ENCODE measurements around the gene KCNB1.

The KCNB1 gene

GRCh38 chr20:49459684-49460083 lies 22.8 kb downstream of the KCNB1 start:
- Mint-ChIP-seq H3K4me1 (no peaks in the 10 kb centered on the region), H3K9me3 (no peaks in the 10 kb centered on the region), H3K27me3 (peaks cover 78% of the 10 kb centered on the region), H3K27ac (ENCODE audit: low read depth) (no peak overlapping the region), H3K4me3 (no peak overlapping the region), H3K36me3 (ENCODE audit: insufficient read depth) (no peaks in the 10 kb centered on the region)
- DNase-seq (ENCODE audit: low spot score in 2 of 2) (no peak), ATAC-seq (replicated peaks; ENCODE audit: extremely low read depth, poor library complexity, severe bottlenecking) (no peak)

DNA sequence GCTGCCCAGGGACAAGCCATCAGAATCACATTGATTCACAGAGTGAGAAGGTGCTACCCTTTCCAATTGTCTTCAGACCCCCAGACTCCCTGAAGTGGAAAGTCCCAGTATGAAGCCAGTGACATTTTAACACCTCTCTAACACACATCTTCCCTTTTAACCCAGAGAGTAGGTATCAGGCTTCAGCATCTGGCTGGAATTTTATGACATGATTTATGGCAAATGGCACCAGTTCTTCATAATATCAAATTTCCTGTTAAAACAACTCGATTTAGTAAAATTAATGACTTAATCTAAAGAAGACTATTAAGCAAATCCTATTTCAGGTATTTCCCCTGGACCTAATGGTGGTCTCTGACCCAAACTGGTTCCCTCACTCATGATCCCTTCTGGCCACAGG lies 25.0 kb downstream of the KCNB1 start:
- DNase-seq (ENCODE audit: low spot score in 2 of 2) (no peak), ATAC-seq (replicated peaks; ENCODE audit: extremely low read depth, poor library complexity, severe bottlenecking) (no peak)
- Mint-ChIP-seq H3K4me3 (no peak overlapping the region), H3K36me3 (ENCODE audit: insufficient read depth) (peaks cover 1% of the 10 kb centered on the region), H3K4me1 (no peaks in the 10 kb centered on the region), H3K27me3 (peaks cover 88% of the 10 kb centered on the region), H3K9me3 (no peaks in the 10 kb centered on the region), H3K27ac (ENCODE audit: low read depth) (no peak overlapping the region)

GRCh38 chr20:49456646-49457045 lies 25.8 kb downstream of the KCNB1 start:
- Mint-ChIP-seq H3K4me1 (no peaks in the 10 kb centered on the region), H3K36me3 (ENCODE audit: insufficient read depth) (peaks cover 1% of the 10 kb centered on the region), H3K27me3 (peaks cover 88% of the 10 kb centered on the region), H3K9me3 (no peaks in the 10 kb centered on the region), H3K4me3 (no peak overlapping the region), H3K27ac (ENCODE audit: low read depth) (no peak overlapping the region)
- ATAC-seq (replicated peaks; ENCODE audit: extremely low read depth, poor library complexity, severe bottlenecking), result no peak
- DNase-seq (ENCODE audit: low spot score in 2 of 2), result no peak

GRCh38 chr20:49455691-49456090 lies 26.8 kb downstream of the KCNB1 start:
- ATAC-seq (replicated peaks; ENCODE audit: extremely low read depth, poor library complexity, severe bottlenecking) (no peak), DNase-seq (ENCODE audit: low spot score in 2 of 2) (no peak)
- Mint-ChIP-seq H3K27ac (ENCODE audit: low read depth) (no peak overlapping the region), H3K4me1 (no peaks in the 10 kb centered on the region), H3K36me3 (ENCODE audit: insufficient read depth) (peaks cover 1% of the 10 kb centered on the region), H3K27me3 (peaks cover 88% of the 10 kb centered on the region), H3K9me3 (no peaks in the 10 kb centered on the region), H3K4me3 (no peak overlapping the region)

DNA sequence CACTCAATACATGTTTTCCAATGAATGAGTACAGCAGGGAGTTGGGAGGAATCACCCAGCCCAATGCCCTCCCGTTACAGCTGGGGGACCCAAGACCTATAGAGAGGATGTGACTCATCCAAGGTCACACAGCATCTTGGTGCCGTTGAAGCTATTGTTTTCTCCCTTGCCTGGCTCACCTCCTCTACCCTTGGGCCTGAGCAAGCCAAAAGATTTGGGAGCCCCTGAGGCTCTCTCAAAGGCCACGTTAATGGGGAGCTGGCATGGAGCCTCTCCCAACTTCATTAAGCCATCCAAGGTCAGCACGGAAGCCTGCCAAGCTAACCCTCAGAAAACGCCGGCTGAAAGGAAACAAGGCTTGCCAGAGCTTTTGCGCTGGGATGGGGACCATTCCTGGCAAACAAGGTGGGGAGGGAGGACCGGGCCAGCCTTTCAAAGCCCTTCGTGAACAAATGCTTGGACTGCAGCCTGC lies 30.4 kb downstream of the KCNB1 start:
- peaks cover 79% of the 10 kb centered on the region for H3K27me3 Mint-ChIP-seq
- H3K4me1 Mint-ChIP-seq, result no peaks in the 10 kb centered on the region
- no peak for DNase-seq (ENCODE audit: low spot score in 2 of 2)
- H3K27ac Mint-ChIP-seq (ENCODE audit: low read depth), result no peak overlapping the region
- no peak for ATAC-seq (replicated peaks; ENCODE audit: extremely low read depth, poor library complexity, severe bottlenecking)
- peaks cover 1% of the 10 kb centered on the region for H3K36me3 Mint-ChIP-seq (ENCODE audit: insufficient read depth)
- H3K9me3 Mint-ChIP-seq, result no peaks in the 10 kb centered on the region
- H3K4me3 Mint-ChIP-seq, result no peak overlapping the region

DNA sequence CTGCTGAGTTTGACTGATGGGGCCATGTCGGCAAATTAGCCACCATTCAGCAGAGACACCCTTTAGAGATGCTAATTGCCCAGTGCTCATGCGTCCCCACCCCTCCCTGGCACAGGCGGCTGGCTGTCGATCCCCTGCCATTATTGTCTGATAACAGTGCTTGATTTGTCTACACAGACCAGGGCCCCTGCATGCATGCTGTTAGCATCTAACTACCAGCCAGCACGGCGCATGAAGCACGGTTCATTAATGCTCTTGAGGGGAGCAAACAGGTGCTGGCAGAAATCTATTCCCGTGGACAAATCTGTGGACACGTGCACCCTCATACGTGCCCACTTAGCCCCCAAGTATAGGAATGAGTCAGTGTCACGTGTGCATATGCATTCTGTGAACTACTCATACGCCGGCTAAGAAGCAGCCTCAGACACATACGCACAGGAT lies 32.2 kb downstream of the KCNB1 start:
- DNase-seq (ENCODE audit: low spot score in 2 of 2) (no peak), ATAC-seq (replicated peaks; ENCODE audit: extremely low read depth, poor library complexity, severe bottlenecking) (no peak)
- Mint-ChIP-seq H3K4me1 (no peaks in the 10 kb centered on the region), H3K36me3 (ENCODE audit: insufficient read depth) (peaks cover 1% of the 10 kb centered on the region), H3K27ac (ENCODE audit: low read depth) (no peak overlapping the region), H3K9me3 (no peaks in the 10 kb centered on the region), H3K4me3 (no peak overlapping the region), H3K27me3 (peaks cover 83% of the 10 kb centered on the region)

GRCh38 chr20:49448917-49449316 lies 33.6 kb downstream of the KCNB1 start:
- DNase-seq (ENCODE audit: low spot score in 2 of 2) (no peak), ATAC-seq (replicated peaks; ENCODE audit: extremely low read depth, poor library complexity, severe bottlenecking) (no peak)
- Mint-ChIP-seq H3K4me1 (no peaks in the 10 kb centered on the region), H3K4me3 (no peak overlapping the region), H3K27ac (ENCODE audit: low read depth) (no peak overlapping the region), H3K27me3 (peaks cover 83% of the 10 kb centered on the region), H3K36me3 (ENCODE audit: insufficient read depth) (no peaks in the 10 kb centered on the region), H3K9me3 (no peaks in the 10 kb centered on the region)

- ATAC-seq (replicated peaks; ENCODE audit: extremely low read depth, poor library complexity, severe bottlenecking), result no peak
- H3K27me3 Mint-ChIP-seq, result peaks cover 84% of the 10 kb centered on the region
- H3K9me3 Mint-ChIP-seq, result no peaks in the 10 kb centered on the region
- H3K4me1 Mint-ChIP-seq, result no peaks in the 10 kb centered on the region
- H3K27ac Mint-ChIP-seq (ENCODE audit: low read depth), result no peak overlapping the region
- H3K36me3 Mint-ChIP-seq (ENCODE audit: insufficient read depth), result no peaks in the 10 kb centered on the region
- H3K4me3 Mint-ChIP-seq, result no peak overlapping the region
- DNase-seq (ENCODE audit: low spot score in 2 of 2), result no peak
Observed at GRCh38 chr20:49447946-49448809, 34.3 kb downstream of the KCNB1 start.

- no peaks in the 10 kb centered on the region for H3K4me1 Mint-ChIP-seq
- H3K27me3 Mint-ChIP-seq, result peaks cover 82% of the 10 kb centered on the region
- no peak for DNase-seq (ENCODE audit: low spot score in 2 of 2)
Observed at GRCh38 chr20:49447364-49447763, 35.1 kb downstream of the KCNB1 start.

GRCh38 chr20:49446808-49447207 lies 35.7 kb downstream of the KCNB1 start:
- Mint-ChIP-seq H3K36me3 (ENCODE audit: insufficient read depth) (no peaks in the 10 kb centered on the region), H3K27me3 (peaks cover 82% of the 10 kb centered on the region), H3K4me1 (no peaks in the 10 kb centered on the region), H3K4me3 (no peak overlapping the region), H3K27ac (ENCODE audit: low read depth) (no peak overlapping the region), H3K9me3 (no peaks in the 10 kb centered on the region)
- ATAC-seq (replicated peaks; ENCODE audit: extremely low read depth, poor library complexity, severe bottlenecking) (no peak), DNase-seq (ENCODE audit: low spot score in 2 of 2) (no peak)

More at GRCh38 chr20:49447364-49447763, 35.1 kb downstream of the KCNB1 start:
- ATAC-seq (replicated peaks; ENCODE audit: extremely low read depth, poor library complexity, severe bottlenecking), result no peak
- Mint-ChIP-seq H3K9me3 (no peaks in the 10 kb centered on the region), H3K36me3 (ENCODE audit: insufficient read depth) (no peaks in the 10 kb centered on the region), H3K4me3 (no peak overlapping the region), H3K27ac (ENCODE audit: low read depth) (no peak overlapping the region)

DNA sequence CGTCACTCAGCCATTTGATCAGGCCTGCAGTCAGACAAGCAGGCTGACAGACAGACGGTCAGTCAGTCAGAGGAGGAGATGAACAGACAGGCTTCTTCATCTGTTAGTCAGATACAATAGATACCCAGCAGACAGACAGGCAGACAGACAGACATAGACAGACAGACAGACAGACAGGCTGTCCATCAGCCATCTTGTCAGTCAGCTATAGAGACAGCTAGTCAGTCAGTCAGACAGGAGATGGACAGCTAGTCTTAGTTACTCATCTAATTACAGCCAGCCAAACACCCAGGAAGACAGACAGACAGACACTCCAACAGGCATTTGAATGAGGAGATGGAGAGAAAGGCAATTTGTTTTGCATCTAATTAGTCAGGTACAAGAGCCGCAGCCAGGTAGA lies 36.4 kb downstream of the KCNB1 start:
- no peak overlapping the region for H3K27ac Mint-ChIP-seq (ENCODE audit: low read depth)
- no peak for ATAC-seq (replicated peaks; ENCODE audit: extremely low read depth, poor library complexity, severe bottlenecking)

DNA sequence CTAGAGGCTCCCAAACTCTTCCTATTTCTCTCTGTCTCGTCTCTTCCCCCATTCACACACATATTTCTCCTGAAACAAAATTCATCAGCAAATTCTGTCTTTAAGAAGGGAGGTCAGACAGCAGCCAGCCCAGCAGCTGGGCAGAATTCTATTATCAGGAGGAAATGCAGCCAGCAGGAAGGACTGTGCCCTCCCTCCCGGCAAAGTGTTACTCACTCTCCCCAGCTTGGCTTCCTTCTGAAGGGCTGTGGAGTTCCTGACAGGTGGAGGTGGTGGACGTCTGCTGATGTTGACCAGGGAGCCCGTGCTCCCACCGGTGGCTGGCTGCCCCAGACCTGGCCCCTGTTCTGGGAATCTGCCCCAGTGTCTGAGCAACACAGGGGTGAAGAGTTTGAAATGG lies 37.3 kb downstream of the KCNB1 start:
- H3K9me3 Mint-ChIP-seq, result no peaks in the 10 kb centered on the region
- peaks cover 74% of the 10 kb centered on the region for H3K27me3 Mint-ChIP-seq
- H3K27ac Mint-ChIP-seq (ENCODE audit: low read depth), result no peak overlapping the region
- no peak overlapping the region for H3K4me3 Mint-ChIP-seq
- no peak for ATAC-seq (replicated peaks; ENCODE audit: extremely low read depth, poor library complexity, severe bottlenecking)
- no peak for DNase-seq (ENCODE audit: low spot score in 2 of 2)
- H3K4me1 Mint-ChIP-seq, result no peaks in the 10 kb centered on the region
- no peaks in the 10 kb centered on the region for H3K36me3 Mint-ChIP-seq (ENCODE audit: insufficient read depth)

More for the DNA sequence above, 36.4 kb downstream of the KCNB1 start:
- DNase-seq (ENCODE audit: low spot score in 2 of 2), result no peak
- Mint-ChIP-seq H3K27me3 (peaks cover 77% of the 10 kb centered on the region), H3K4me1 (no peaks in the 10 kb centered on the region), H3K9me3 (no peaks in the 10 kb centered on the region), H3K36me3 (ENCODE audit: insufficient read depth) (no peaks in the 10 kb centered on the region), H3K4me3 (no peak overlapping the region)

- H3K27ac Mint-ChIP-seq (ENCODE audit: low read depth), result no peak overlapping the region
- ATAC-seq (replicated peaks; ENCODE audit: extremely low read depth, poor library complexity, severe bottlenecking) (no peak), DNase-seq (ENCODE audit: low spot score in 2 of 2) (no peak)
- no peaks in the 10 kb centered on the region for H3K9me3 Mint-ChIP-seq
- no peaks in the 10 kb centered on the region for H3K4me1 Mint-ChIP-seq
- H3K36me3 Mint-ChIP-seq (ENCODE audit: insufficient read depth), result no peaks in the 10 kb centered on the region
- H3K4me3 Mint-ChIP-seq, result no peak overlapping the region
- peaks cover 80% of the 10 kb centered on the region for H3K27me3 Mint-ChIP-seq
Observed at GRCh38 chr20:49444553-49444990, 37.9 kb downstream of the KCNB1 start.
